Measurements from ENCODE around the gene SUSD5. TPM values are rescaled to one million over a fixed set of nuclear protein-coding genes. Genes with fewer than 3 reads are reported as not detected.
"Not testable (repeated sequence)": the region's sequence is repeated elsewhere in the genome, so short reads cannot be mapped to it uniquely, and the experiment has no call there.

SUSD5 gene
- total and polyA plus RNA-seq, 2 of the 13 experiments (the other 11 are each of a cell fraction or from before 2014, with no cell fraction given) = not detected

DNA sequence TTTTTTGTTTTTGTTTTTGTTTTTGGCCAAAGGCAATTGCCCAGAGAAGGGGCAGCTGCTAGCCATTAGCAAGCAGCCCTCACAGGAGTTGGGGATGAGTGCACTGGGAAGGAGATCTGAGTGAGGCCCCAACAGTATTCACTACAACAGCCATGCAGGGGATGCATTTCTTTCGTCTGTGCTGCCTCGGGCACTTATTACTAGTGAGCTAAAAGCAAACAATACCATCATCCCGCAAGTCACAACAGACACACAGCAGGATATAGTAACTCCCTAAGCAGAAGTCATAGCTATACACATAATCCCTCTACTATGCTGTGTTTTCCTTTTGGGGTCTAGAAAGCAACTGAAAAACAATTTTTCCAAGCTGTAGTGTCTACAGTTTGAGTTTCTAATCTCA is 77.6 kb downstream of the SUSD5 start (continued):
- TF ChIP-seq HOXA7 (CRISPR knock-in tag; IDR thresholded peaks at IDR 0.05) = no peak

DNA sequence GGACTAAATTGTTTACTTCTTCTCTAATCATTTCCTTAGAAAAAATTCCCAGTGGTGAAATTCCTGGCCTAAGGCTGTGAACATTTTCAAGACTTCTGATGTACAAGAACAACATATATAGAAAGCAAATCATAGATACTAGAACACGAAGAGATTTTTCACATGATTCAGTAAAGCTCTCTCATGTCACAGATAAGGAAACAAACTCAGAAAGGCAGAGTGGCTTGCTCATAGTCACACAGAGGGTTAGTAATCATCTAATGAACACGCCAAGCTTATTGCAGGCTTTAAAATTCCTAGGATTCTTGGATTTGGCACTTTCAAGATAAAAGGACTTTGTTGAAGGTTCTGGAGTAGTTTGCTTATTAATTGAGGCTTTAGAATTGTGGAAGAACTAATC is 78.6 kb downstream of the SUSD5 start:
- CTCF ChIA-PET (ENCODE audit: low intra/inter-chr PET ratio, low total read pairs) = no interaction called here

DNA sequence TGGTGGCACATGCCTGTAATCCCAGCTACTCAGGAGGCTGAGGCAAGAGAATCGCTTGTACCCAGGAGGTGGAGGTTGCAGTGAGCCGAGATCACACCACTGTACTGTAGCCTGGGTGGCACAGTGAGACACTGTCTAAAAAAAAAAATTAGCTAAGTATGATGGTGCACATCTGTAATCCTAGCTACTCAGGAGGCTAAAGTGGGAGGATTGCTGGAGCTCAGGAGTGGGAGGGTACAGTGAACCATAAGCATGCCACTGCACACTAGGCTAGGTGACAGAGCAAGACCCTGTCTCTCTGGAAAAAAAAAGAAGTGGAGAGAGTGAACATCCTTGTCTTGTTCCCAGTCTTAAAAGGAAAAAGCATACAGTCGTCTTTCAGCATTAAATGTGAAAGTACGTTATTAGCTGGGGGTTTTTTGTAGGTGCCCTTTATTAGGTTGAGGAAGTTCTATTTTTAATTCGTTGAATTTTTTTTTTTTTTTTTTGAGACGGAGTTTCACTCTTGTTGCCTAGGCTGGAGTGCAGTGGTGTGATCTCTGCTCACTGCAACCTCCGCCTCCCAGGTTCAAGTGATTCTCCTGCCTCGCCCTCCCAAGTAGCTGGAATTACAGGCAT is 79.5 kb downstream of the SUSD5 start:
- H4K20me1 ChIP-seq (ENCODE audit: insufficient read depth, low read length); BruUV-seq (replicated peaks); DNase-seq (ENCODE audit: low spot score); H3K27ac ChIP-seq (ENCODE audit: extremely low read length, insufficient read depth, low read length); H2AFZ ChIP-seq (ENCODE audit: low read length); H3K4me1 ChIP-seq (ENCODE audit: insufficient read depth, low read length); H3K4me2 ChIP-seq (ENCODE audit: low read depth, low read length); POLR2A ChIA-PET; H3K9me3 ChIP-seq (ENCODE audit: low read length); H3K4me3 ChIP-seq (replicated peaks in 1 of 3; ENCODE audit: insufficient read depth in 1 of 3, low read depth in 2 of 3, low read length in 3 of 3); CTCF ChIA-PET (ENCODE audit: low intra/inter-chr PET ratio, low total read pairs); FAIRE-seq; ATAC-seq; H3K27me3 ChIP-seq (ENCODE audit: control insufficient read depth in 1 of 2, insufficient read depth in 2 of 2, low read length in 2 of 2); in situ Hi-C loops (cut with HindIII; ENCODE audit: extremely low pct_ligation_motif_present, low pct_unique_long_range_greater_than_20kb); H3K9ac ChIP-seq (ENCODE audit: insufficient read depth, low read depth, low read length); H3K79me2 ChIP-seq (ENCODE audit: insufficient read depth, low read length): not testable (repeated sequence)
- peaks cover 3 to 30% of the 10 kb centered on the region in 2 experiments; a peak in 4 of 5 replicates for H3K36me3 ChIP-seq (replicated peaks in 1 of 2; ENCODE audit: control insufficient read depth in 1 of 2, insufficient read depth in 2 of 2, low read length in 2 of 2)
- intact Hi-C loops (cut with micrococcal nuclease; ENCODE audit: unreplicated experiment) = loop anchor here (10.0 kb wide), 1 partner anchor 646 kb away; no protein-coding TSS in a partner anchor
- 95% methylated on average over 8 of the region's 8 CpGs for WGBS (ENCODE audit: low lambda C conversion rate)

More for the DNA sequence above, 78.6 kb downstream of the SUSD5 start:
- intact Hi-C loops (cut with micrococcal nuclease; ENCODE audit: unreplicated experiment) = loop anchor here (10.0 kb wide), 1 partner anchor 645 kb away; no protein-coding TSS in a partner anchor
- BruUV-seq (replicated peaks) = no TSS peak
- ATAC-seq (no peak), FAIRE-seq (no peak), DNase-seq (ENCODE audit: low spot score) (no peak)
- no peak overlapping the region for H3K27ac ChIP-seq (ENCODE audit: extremely low read length, insufficient read depth, low read length)
- peaks cover 3 to 24% of the 10 kb centered on the region in 2 experiments; a peak in 4 of 5 replicates for H3K36me3 ChIP-seq (replicated peaks in 1 of 2; ENCODE audit: control insufficient read depth in 1 of 2, insufficient read depth in 2 of 2, low read length in 2 of 2)
- H3K79me2 ChIP-seq (ENCODE audit: insufficient read depth, low read length) = no peaks in the 10 kb centered on the region
- H2AFZ ChIP-seq (ENCODE audit: low read length) = no peak overlapping the region
- TF ChIP-seq NPAS2 (CRISPR knock-in tag; IDR thresholded peaks at IDR 0.05; ENCODE audit: borderline replicate concordance) (no peak), GFI1 (CRISPR knock-in tag; IDR thresholded peaks at IDR 0.05; ENCODE audit: borderline replicate concordance) (no peak), NFATC3 (CRISPR knock-in tag; IDR thresholded peaks at IDR 0.05) (no peak), ZSCAN22 (CRISPR knock-in tag; IDR thresholded peaks at IDR 0.05) (no peak), ZC3H13 (CRISPR knock-in tag; IDR thresholded peaks at IDR 0.05) (no peak), ZZZ3 (CRISPR knock-in tag; IDR thresholded peaks at IDR 0.05; ENCODE audit: borderline replicate concordance) (no peak), FOXA3 (CRISPR knock-in tag; IDR thresholded peaks at IDR 0.05) (no peak), ONECUT2 (CRISPR knock-in tag; IDR thresholded peaks at IDR 0.05) (no peak), KMT2B (CRISPR knock-in tag; IDR thresholded peaks at IDR 0.05) (no peak), GTF2F1 (IDR thresholded peaks at IDR 0.05; ENCODE audit: low read length) (no peak), KDM2A (CRISPR knock-in tag; IDR thresholded peaks at IDR 0.05; ENCODE audit: borderline replicate concordance, low read depth) (no peak), ZNF329 (CRISPR knock-in tag; IDR thresholded peaks at IDR 0.05; ENCODE audit: low read depth) (no peak), CEBPG (CRISPR knock-in tag; IDR thresholded peaks at IDR 0.05) (no peak), FOXK1 (CRISPR knock-in tag; IDR thresholded peaks at IDR 0.05; ENCODE audit: borderline replicate concordance, low read depth) (no peak), HMG20B (CRISPR knock-in tag; conservative IDR thresholded peaks at IDR 0.05) (no peak), XRCC5 (optimal IDR thresholded peaks at IDR 0.05; ENCODE audit: low read length) (no peak)
- H3K27me3 ChIP-seq (ENCODE audit: control insufficient read depth in 1 of 2, insufficient read depth in 2 of 2, low read length in 2 of 2) = no peaks in the 10 kb centered on the region
- no peaks in the 10 kb centered on the region for H3K4me1 ChIP-seq (ENCODE audit: insufficient read depth, low read length)
- no peak overlapping the region for H3K9ac ChIP-seq (ENCODE audit: insufficient read depth, low read depth, low read length)
- 89% methylated on average over 2 of the region's 2 CpGs for WGBS (ENCODE audit: low lambda C conversion rate)
- in situ Hi-C loops (cut with HindIII; ENCODE audit: extremely low pct_ligation_motif_present, low pct_unique_long_range_greater_than_20kb) = no loop called here
- no peaks in the 10 kb centered on the region for H3K9me3 ChIP-seq (ENCODE audit: low read length)
- POLR2A ChIA-PET = no interaction called here
- no peak overlapping the region for H3K4me2 ChIP-seq (ENCODE audit: low read depth, low read length)
- no peaks in the 10 kb centered on the region for H4K20me1 ChIP-seq (ENCODE audit: insufficient read depth, low read length)
- H3K4me3 ChIP-seq (replicated peaks in 1 of 3; ENCODE audit: insufficient read depth in 1 of 3, low read depth in 2 of 3, low read length in 3 of 3) = no peak overlapping the region
